Motor neuron (in vitro differentiated cells): ENCODE results near the gene UMODL1. TPM values are rescaled to one million over a fixed set of nuclear protein-coding genes. Genes with fewer than 3 reads are reported as not detected.

Experiments used
- ATAC-seq, 8 experiments: fragments of 200-7000 bp; cut with Tn5 transposase; replicated peaks in 6 of 8; 2 replicates each; pipeline ENCODE4 v1.8.0; 2021; ENCODE audit warnings: mild to moderate bottlenecking in 8 of 8, moderate library complexity in 8 of 8
- H3K27ac ChIP-seq, 2 donors: fragments of 250-450 bp; sonication (Bioruptor Pico); 2 replicates each; pipeline ENCODE4 v1.9.0; 2021; ENCODE audit warnings: antibody characterized with exemption in 2 of 2, mild to moderate bottlenecking in 2 of 2, moderate library complexity in 1 of 2
- H3K4me1 ChIP-seq, 2 donors: fragments of 250-450 bp; sonication (Bioruptor Pico); replicated peaks in 1 of 2; 2 replicates each; pipeline ENCODE4 v1.6.1; 2021; ENCODE audit warnings: antibody characterized with exemption in 2 of 2, mild to moderate bottlenecking in 2 of 2, moderate library complexity in 1 of 2
- H3K4me3 ChIP-seq, 5 donors: fragments of 250-450 bp; sonication (Bioruptor Pico); 2 replicates each; pipeline ENCODE4 v1.9.0; 2021; ENCODE audit warnings: antibody characterized with exemption in 5 of 5, mild to moderate bottlenecking in 5 of 5, moderate library complexity in 4 of 5
- WGBS, 10 experiments: fragments of 450-650 bp; shearing (Covaris generic); methylation state at CpG; one replicate each; pipeline ENCODE4 v1.0.0; 2022; 5-methylcytosine and 5-hydroxymethylcytosine counted together
- in situ Hi-C, 9 experiments: fragments of 400-800 bp; cut with MboI; loops; one replicate each; pipeline ENCODE4 v1.15.0; 2021; ENCODE audit warnings: low sequenced_read_pairs in 9 of 9, low pct_unique_long_range_greater_than_20kb in 2 of 9; ENCODE audit not compliant: unreplicated experiment in 9 of 9
- total RNA-seq, 8 experiments: library from RNA; unstranded; fragments of 300-600 nt; gene quantifications; 2 replicates each; pipeline versions ENCODE4 v1.2.3 to v1.2.4, GENCODE V29; 2022

Gene UMODL1
- total RNA-seq, 8 experiments from 2014 or later = 0.09 to 0.95 (median 0.31) TPM; not detected in 1

GRCh38 chr21:42089665-42090310 lies 18.7 kb downstream of the UMODL1 start:
- no peak overlapping the region for H3K27ac ChIP-seq
- WGBS, 10 experiments = 40 to 94% (median 86%) methylated on average over 1 to 16 of the region's 21 CpGs; no CpG with 5 or more reads in 3 of the 10 experiments
- ATAC-seq = no peak
- no peaks in the 10 kb centered on the region for H3K4me1 ChIP-seq
- in situ Hi-C loops = no loop called here
- no peak overlapping the region for H3K4me3 ChIP-seq

GRCh38 chr21:42091899-42092508 lies 20.9 kb downstream of the UMODL1 start:
- H3K4me3 ChIP-seq = no peak overlapping the region
- in situ Hi-C loops = no loop called here
- no peak overlapping the region for H3K27ac ChIP-seq
- peak in 2 of 8 experiments; percentile 27 for ATAC-seq
- H3K4me1 ChIP-seq = peaks cover 0 to 4% of the 10 kb centered on the region in 2 donors
- WGBS, 10 experiments = 0 to 100% (median 66%) methylated on average over 1 to 14 of the region's 14 CpGs; no CpG with 5 or more reads in 1 of the 10 experiments

GRCh38 chr21:42092771-42093170 lies 21.7 kb downstream of the UMODL1 start:
- no peak for ATAC-seq
- in situ Hi-C loops = no loop called here
- H3K4me3 ChIP-seq = no peak overlapping the region
- 58 to 100% (median 80%) methylated on average over 1 to 6 of the region's 8 CpGs; no CpG with 5 or more reads in 4 of the 10 experiments for WGBS, 10 experiments
- H3K4me1 ChIP-seq = peaks cover 5 to 7% of the 10 kb centered on the region in 2 donors
- no peak overlapping the region for H3K27ac ChIP-seq

GRCh38 chr21:42093186-42093585 lies 22.1 kb downstream of the UMODL1 start:
- no peak overlapping the region for H3K4me3 ChIP-seq
- no peak overlapping the region for H3K27ac ChIP-seq
- 77 to 97% (median 95%) methylated on average over 2 to 6 of the region's 9 CpGs; no CpG with 5 or more reads in 5 of the 10 experiments for WGBS, 10 experiments
- ATAC-seq = no peak
- in situ Hi-C loops = no loop called here
- H3K4me1 ChIP-seq = peaks cover 9 to 10% of the 10 kb centered on the region in 2 donors

- in situ Hi-C loops = no loop called here
- no peak overlapping the region for H3K27ac ChIP-seq
- H3K4me1 ChIP-seq = peaks cover 10 to 11% of the 10 kb centered on the region in 2 donors
- 16 to 100% (median 92%) methylated on average over 1 to 12 of the region's 15 CpGs; no CpG with 5 or more reads in 1 of the 10 experiments for WGBS, 10 experiments
- no peak overlapping the region for H3K4me3 ChIP-seq
- peak in 2 of 8 experiments; percentile 60 to 62 for ATAC-seq
These were observed 22.9 kb downstream of the UMODL1 start for GRCh38 chr21:42093991-42094421.

- 74 to 100% (median 91%) methylated on average over 1 to 6 of the region's 6 CpGs; no CpG with 5 or more reads in 2 of the 10 experiments for WGBS, 10 experiments
- Histone ChIP-seq H3K4me3 (no peak overlapping the region), H3K4me1 (peaks cover 10 to 11% of the 10 kb centered on the region in 2 donors), H3K27ac (no peak overlapping the region)
- in situ Hi-C loops = no loop called here
- ATAC-seq = no peak
These were observed 23.7 kb downstream of the UMODL1 start for GRCh38 chr21:42094811-42095210.

GRCh38 chr21:42095581-42095980 lies 24.5 kb downstream of the UMODL1 start:
- no peak overlapping the region for H3K27ac ChIP-seq
- WGBS, 10 experiments = 80 to 100% (median 92%) methylated on average over 1 to 2 of the region's 2 CpGs; no CpG with 5 or more reads in 4 of the 10 experiments
- H3K4me1 ChIP-seq = peaks cover 10 to 11% of the 10 kb centered on the region in 2 donors
- no peak for ATAC-seq
- H3K4me3 ChIP-seq = no peak overlapping the region
- in situ Hi-C loops = no loop called here

GRCh38 chr21:42096566-42096965 lies 25.4 kb downstream of the UMODL1 start:
- H3K4me1 ChIP-seq = peaks cover 10 to 11% of the 10 kb centered on the region in 2 donors
- peak in 2 of 8 experiments; percentile 17 to 18 for ATAC-seq
- 0 to 88% (median 69%) methylated on average over 1 to 8 of the region's 10 CpGs for WGBS, 10 experiments
- H3K4me3 ChIP-seq = no peak overlapping the region
- in situ Hi-C loops = no loop called here
- no peak overlapping the region for H3K27ac ChIP-seq

- WGBS, 10 experiments = 27 to 94% (median 80%) methylated on average over 1 to 3 of the region's 3 CpGs; no CpG with 5 or more reads in 3 of the 10 experiments
- Histone ChIP-seq H3K4me1 (peaks cover 10 to 11% of the 10 kb centered on the region in 2 donors), H3K4me3 (no peak overlapping the region), H3K27ac (peak overlapping the region in 1 of 2 donors; percentile 77)
- ATAC-seq = no peak
- in situ Hi-C loops = no loop called here
These were observed 26.2 kb downstream of the UMODL1 start for GRCh38 chr21:42097274-42097673.

- Histone ChIP-seq H3K27ac (peak overlapping the region; percentile 67 to 77), H3K4me1 (peaks cover 10 to 11% of the 10 kb centered on the region in 2 donors), H3K4me3 (no peak overlapping the region)
- ATAC-seq = peak; percentile 91 to 99 (median 98)
- WGBS, 10 experiments = 0 to 44% (median 7%) methylated on average over 1 to 5 of the region's 8 CpGs; no CpG with 5 or more reads in 2 of the 10 experiments
- in situ Hi-C loops = no loop called here
These were observed 26.8 kb downstream of the UMODL1 start for GRCh38 chr21:42097860-42098454.

GRCh38 chr21:42098957-42099505 lies 27.9 kb downstream of the UMODL1 start:
- Histone ChIP-seq H3K27ac (no peak overlapping the region), H3K4me3 (no peak overlapping the region), H3K4me1 (peaks cover 10 to 11% of the 10 kb centered on the region in 2 donors)
- 79 to 96% (median 89%) methylated on average over 3 to 12 of the region's 21 CpGs; no CpG with 5 or more reads in 4 of the 10 experiments for WGBS, 10 experiments
- in situ Hi-C loops = no loop called here
- ATAC-seq = no peak

GRCh38 chr21:42101246-42101645 lies 30.1 kb downstream of the UMODL1 start:
- H3K4me3 ChIP-seq = no peak overlapping the region

More at GRCh38 chr21:42101246-42101645, 30.1 kb downstream of the UMODL1 start:
- peaks cover 10 to 11% of the 10 kb centered on the region in 2 donors for H3K4me1 ChIP-seq
- ATAC-seq = no peak
- 86 to 100% (median 97%) methylated on average over 1 to 6 of the region's 14 CpGs; no CpG with 5 or more reads in 3 of the 10 experiments for WGBS, 10 experiments
- H3K27ac ChIP-seq = no peak overlapping the region
- in situ Hi-C loops = loop anchor here in 2 of 9 experiments (25.0 kb wide), 4 partner anchors 89 to 489 kb away; partner anchors contain the start of gene ZBTB21 (in 1 of the 2)
